ENCODE measurements around the gene DIO1. TPM values are rescaled to one million over a fixed set of nuclear protein-coding genes. Genes with fewer than 3 reads are reported as not detected.

DIO1 gene
- total and polyA plus RNA-seq, 2 of the 8 experiments (the other 6 are each of a cell fraction or from before 2014, with no cell fraction given), result 0.14 TPM; not detected in 1

- ChIA-PET CTCF (ENCODE audit: partially characterized antibody) (interaction anchor here (0.6 to 1.5 kb wide), 7 partner anchors 10 to 78 kb away, joined by 3 to 5 read pairs (median 4); no protein-coding TSS in a partner anchor), POLR2A (ENCODE audit: partially characterized antibody) (interaction anchor here (0.8 kb wide), 1 partner anchor 14 kb away, joined by 4 read pairs; no protein-coding TSS in a partner anchor)
Observed at GRCh38 chr1:53918343-53918742, 24.4 kb downstream of the DIO1 start.

More at GRCh38 chr1:53918343-53918742, 24.4 kb downstream of the DIO1 start:
- H4K20me1 ChIP-seq (replicated peaks in 1 of 2; ENCODE audit: control insufficient read depth in 1 of 2, insufficient read depth in 2 of 2, low read length in 2 of 2), result peaks cover 0 to 2% of the 10 kb centered on the region in 2 experiments
- no peak overlapping the region for H3K27ac ChIP-seq (ENCODE audit: low read depth, low read length)
- H2BK120ac ChIP-seq (replicated peaks; ENCODE audit: low read depth, low read length), result no peak overlapping the region
- H4K5ac ChIP-seq (ENCODE audit: insufficient read length, low read depth, low read length), result no peak overlapping the region
- H3K23ac ChIP-seq (ENCODE audit: insufficient read length), result no peak overlapping the region
- no peak overlapping the region for H2BK12ac ChIP-seq (ENCODE audit: low read depth, low read length)
- H4K8ac ChIP-seq (ENCODE audit: extremely low read depth, insufficient read depth, low read length), result no peak overlapping the region
- no peak overlapping the region for H3K56ac ChIP-seq (replicated peaks; ENCODE audit: insufficient read length, low read depth, low read length)
- H3K4me2 ChIP-seq (ENCODE audit: insufficient read depth in 1 of 2, low read depth in 2 of 2, low read length in 2 of 2), result no peak overlapping the region
- no peaks in the 10 kb centered on the region for H3K27me3 ChIP-seq (replicated peaks in 1 of 4; ENCODE audit: control insufficient read depth in 3 of 4, extremely low read depth in 1 of 4, insufficient read depth in 3 of 4, low read length in 3 of 4)
- TF ChIP-seq NANOG (IDR thresholded peaks at IDR 0.05; ENCODE audit: insufficient read depth, low read depth, low read length, poor library complexity, severe bottlenecking) (no peak), GTF2F1 (IDR thresholded peaks at IDR 0.05; ENCODE audit: borderline replicate concordance, low read depth, low read length) (no peak), YY1 (IDR thresholded peaks at IDR 0.05; ENCODE audit: low read depth, low read length) (no peak), ZNF274 (IDR thresholded peaks at IDR 0.05; ENCODE audit: borderline replicate concordance, extremely low read depth, low read length) (no peak), SIRT6 (IDR thresholded peaks at IDR 0.05; ENCODE audit: low read length) (no peak), SAP30 (IDR thresholded peaks at IDR 0.05; ENCODE audit: insufficient read depth, insufficient replicate concordance, low read length) (no peak), RBBP5 (IDR thresholded peaks at IDR 0.05; ENCODE audit: borderline replicate concordance, low read depth, low read length) (no peak), JUN (IDR thresholded peaks at IDR 0.05; ENCODE audit: low read depth, low read length) (no peak), EP300 (IDR thresholded peaks at IDR 0.05; ENCODE audit: borderline replicate concordance in 1 of 2, low read depth in 2 of 2, low read length in 2 of 2) (no peak), SUZ12 (IDR thresholded peaks at IDR 0.05; ENCODE audit: low read length) (no peak)
- H2BK20ac ChIP-seq (ENCODE audit: low read length), result no peak overlapping the region
- no peak overlapping the region for H4K91ac ChIP-seq (replicated peaks; ENCODE audit: insufficient read length, low read length)
- no peaks in the 10 kb centered on the region for H3K79me1 ChIP-seq (ENCODE audit: low read depth, low read length)
- no peak for FAIRE-seq
- no peak overlapping the region for H3K14ac ChIP-seq (ENCODE audit: insufficient read length)
- no peak overlapping the region for H3K9ac ChIP-seq (replicated peaks in 1 of 4; ENCODE audit: extremely low read depth in 1 of 4, low read depth in 3 of 4, low read length in 3 of 4)
- no peaks in the 10 kb centered on the region for H3K9me3 ChIP-seq (ENCODE audit: insufficient read depth in 2 of 2, low read depth in 1 of 2, low read length in 1 of 2)
- no peak overlapping the region for H3K4me3 ChIP-seq (ENCODE audit: extremely low read depth in 1 of 4, insufficient read depth in 2 of 4, low read depth in 3 of 4, low read length in 4 of 4)
- no peak overlapping the region for H2BK15ac ChIP-seq (ENCODE audit: low read length)
- H3K4ac ChIP-seq (replicated peaks; ENCODE audit: insufficient read length, low read depth, low read length), result no peak overlapping the region
- no peak overlapping the region for H2AK5ac ChIP-seq (ENCODE audit: low read depth, low read length)
- H3K18ac ChIP-seq (ENCODE audit: extremely low read depth, low read length), result no peak overlapping the region
- no peaks in the 10 kb centered on the region for H3K23me2 ChIP-seq (ENCODE audit: low read depth, low read length)
- H2AFZ ChIP-seq (ENCODE audit: low read length), result no peak overlapping the region
- H3K4me1 ChIP-seq (replicated peaks in 1 of 4; ENCODE audit: control insufficient read depth in 3 of 4, insufficient read depth in 4 of 4, low read length in 3 of 4), result peaks cover 4 to 7% (median 6%) of the 10 kb centered on the region in 4 experiments; a peak in 6 of 7 replicates
- H3K36me3 ChIP-seq (ENCODE audit: control insufficient read depth in 2 of 4, insufficient read depth in 4 of 4, low read length in 3 of 4), result peaks cover 0 to 6% (median 1%) of the 10 kb centered on the region in 4 experiments; a peak in 3 of 8 replicates
- H3K79me2 ChIP-seq (ENCODE audit: control insufficient read depth in 1 of 2, insufficient read depth in 2 of 2, low read length in 2 of 2), result no peaks in the 10 kb centered on the region
- WGBS, 2 experiments (ENCODE audit: extremely low coverage in 1 of 2, insufficient coverage in 1 of 2, insufficient read length in 1 of 2, insufficient replicate concordance in 2 of 2, low coverage in 1 of 2, low lambda C conversion rate in 2 of 2, missing lambda C conversion rate in 1 of 2), result 85% methylated on average over 5 of the region's 5 CpGs; no CpG with 5 or more reads in 1 of the 2 experiments
- H2BK5ac ChIP-seq (ENCODE audit: low read depth, low read length), result no peak overlapping the region
- DNase-seq (ENCODE audit: low read depth in 1 of 2, low spot score in 2 of 2), result no peak

Measured in H1 (cell line).